Activated naive CD8-positive, alpha-beta T cell treated with anti-CD3 and anti-CD28 coated beads, Interleukin-2, amount 10 ng/mL, durations not matched to agents 7 days and 5 days (primary cell): Measurements from ENCODE around the gene DTX2. TPM values are rescaled to one million over a fixed set of nuclear protein-coding genes. Genes with fewer than 3 reads are reported as not detected.
"Not testable (repeated sequence)": the region's sequence is repeated elsewhere in the genome, so short reads cannot be mapped to it uniquely, and the experiment has no call there.

Source experiments
- ATAC-seq: fragments of 150-1000 bp; cut with Tn5 transposase; one replicate; pipeline ENCODE4 v1.10.0; 2021; ENCODE audit warnings: low read depth, moderate library complexity
- POLR2A ChIA-PET: fragments of 350-600 bp; sonication (Branson Sonifier 250); formaldehyde crosslinking; loops from one replicate; lab custom pipeline; 2021; ENCODE audit warnings: antibody characterized with exemption; lab: Charles Lee
- DNase-seq: peaks from one replicate; pipeline ENCODE4 v3.0.0; 2021
- H3K27ac Mint-ChIP-seq: one replicate; pipeline ENCODE4 v1.8.0; 2022; ENCODE audit warnings: mild to moderate bottlenecking, mixed read lengths
- H3K27me3 Mint-ChIP-seq: one replicate; pipeline ENCODE4 v1.8.0; 2022; ENCODE audit warnings: mild to moderate bottlenecking, moderate library complexity, mixed read lengths
- H3K36me3 Mint-ChIP-seq: one replicate; pipeline ENCODE4 v1.8.0; 2021; ENCODE audit warnings: mild to moderate bottlenecking, mixed read lengths
- H3K4me1 Mint-ChIP-seq: one replicate; pipeline ENCODE4 v1.8.0; 2021; ENCODE audit warnings: mixed read lengths
- H3K4me3 Mint-ChIP-seq: one replicate; pipeline ENCODE4 v1.8.0; 2022; ENCODE audit warnings: mild to moderate bottlenecking, moderate library complexity, mixed read lengths
- H3K9me3 Mint-ChIP-seq: one replicate; pipeline ENCODE4 v1.8.0; 2021; ENCODE audit warnings: mixed read lengths
- total RNA-seq, 2 experiments: library from RNA; stranded (reverse); gene quantifications; one replicate each; pipeline ENCODE4 v1.2.3, GENCODE V29; 2021

The DTX2 gene
- total RNA-seq, 2 experiments from 2014 or later = 34.3 to 38.6 TPM

GRCh38 chr7:76526183-76526582 lies 64.7 kb downstream of the DTX2 start:
- H3K4me3 Mint-ChIP-seq, H3K36me3 Mint-ChIP-seq, H3K4me1 Mint-ChIP-seq, H3K27me3 Mint-ChIP-seq, DNase-seq, ATAC-seq, H3K9me3 Mint-ChIP-seq, POLR2A ChIA-PET, H3K27ac Mint-ChIP-seq: not testable (repeated sequence)

- H3K27me3 Mint-ChIP-seq, H3K27ac Mint-ChIP-seq, H3K4me3 Mint-ChIP-seq, ATAC-seq, H3K4me1 Mint-ChIP-seq, POLR2A ChIA-PET, H3K9me3 Mint-ChIP-seq, DNase-seq, H3K36me3 Mint-ChIP-seq: not testable (repeated sequence)
Observed at GRCh38 chr7:76531643-76532042, 70.1 kb downstream of the DTX2 start.

GRCh38 chr7:76543197-76543596 lies 81.7 kb downstream of the DTX2 start, which contains the start of gene SPDYE16:
Gene SPDYE16 (minus strand): TSS chr7:76543297. CDS start chr7:76541459, 1,838 bp downstream.
- H3K36me3 Mint-ChIP-seq, H3K27me3 Mint-ChIP-seq, H3K4me1 Mint-ChIP-seq, H3K9me3 Mint-ChIP-seq, POLR2A ChIA-PET, H3K27ac Mint-ChIP-seq, ATAC-seq, DNase-seq, H3K4me3 Mint-ChIP-seq: not testable (repeated sequence)

GRCh38 chr7:76549025-76549854 lies 87.7 kb downstream of the DTX2 start:
- Mint-ChIP-seq H3K4me1 (peaks cover 14% of the 10 kb centered on the region), H3K27ac (peak overlapping the region; percentile 91), H3K4me3 (peak overlapping the region; percentile 97)
- H3K27me3 Mint-ChIP-seq, POLR2A ChIA-PET, H3K9me3 Mint-ChIP-seq, H3K36me3 Mint-ChIP-seq: not testable (repeated sequence)
- ATAC-seq = peak; percentile 99
- peak; percentile 81 for DNase-seq

GRCh38 chr7:76549855-76550248 lies 88.3 kb downstream of the DTX2 start:
- H3K36me3 Mint-ChIP-seq, H3K27me3 Mint-ChIP-seq, POLR2A ChIA-PET, DNase-seq, H3K9me3 Mint-ChIP-seq, ATAC-seq: not testable (repeated sequence)
- Mint-ChIP-seq H3K4me1 (peaks cover 14% of the 10 kb centered on the region), H3K4me3 (peak overlapping the region; percentile 97), H3K27ac (peak overlapping the region; percentile 81)

GRCh38 chr7:76551992-76552391 lies 90.5 kb downstream of the DTX2 start:
- H3K4me1 Mint-ChIP-seq = peaks cover 16% of the 10 kb centered on the region
- POLR2A ChIA-PET, H3K36me3 Mint-ChIP-seq, ATAC-seq, DNase-seq, H3K27me3 Mint-ChIP-seq, H3K9me3 Mint-ChIP-seq: not testable (repeated sequence)
- peak overlapping the region; percentile 36 for H3K27ac Mint-ChIP-seq
- peak overlapping the region; percentile 42 for H3K4me3 Mint-ChIP-seq

Other genes starting within 250 kb of the DTX2 start
- 10 to 100 TPM; 43.3 to 47.9 TPM for gene HSPB1, start 159.0 kb upstream of the DTX2 start, total RNA-seq
- gene YWHAG, start 102.7 kb upstream of the DTX2 start, total RNA-seq = 10 to 100 TPM; 62.7 to 66.5 TPM
- gene SSC4D, start 52.0 kb upstream of the DTX2 start, total RNA-seq = under 1 TPM; 0.34 to 0.42 TPM
- 1 to 10 TPM in 1 of 2 experiments, under 1 TPM in 1; 0.80 to 1.3 TPM for gene ZP3, start 36.8 kb upstream of the DTX2 start, total RNA-seq
- gene UPK3B, start 48.8 kb downstream of the DTX2 start, total RNA-seq = 1 to 10 TPM; 2.1 to 2.7 TPM
- gene SPDYE16, start 81.6 kb downstream of the DTX2 start, total RNA-seq = under 1 TPM; 0.22 to 0.71 TPM
- 10 to 100 TPM; 12.7 to 13.9 TPM for gene POMZP3, start 165.6 kb downstream of the DTX2 start, total RNA-seq